Calu3 (cell line): Measurements from ENCODE around the gene COX10. TPM values are rescaled to one million over a fixed set of nuclear protein-coding genes. Genes with fewer than 3 reads are reported as not detected.
"Not testable (repeated sequence)": the region's sequence is repeated elsewhere in the genome, so short reads cannot be mapped to it uniquely, and the experiment has no call there.

ENCODE experiments used
- BruUV-seq: library from RNA; stranded (reverse); fragments of 400-500 nt; replicated peaks from 2 replicates; lab custom pipeline; 2021; lab: Mats Ljungman, UMichigan
- CTCF ChIA-PET: fragments of 300-600 bp; sonication (Branson Sonifier 250); formaldehyde crosslinking; loops from one replicate; lab custom pipeline; 2022; ENCODE audit warnings: antibody characterized with exemption; lab: Charles Lee
- DNase-seq: peaks from one replicate; pipeline ENCODE4 v3.0.0; 2022
- H3K27ac Mint-ChIP-seq: one replicate; pipeline ENCODE4 v1.8.0; 2022; ENCODE audit warnings: mixed read lengths; ENCODE audit not compliant: unreplicated experiment
- H3K27me3 Mint-ChIP-seq: one replicate; pipeline ENCODE4 v1.8.0; 2022; ENCODE audit warnings: mixed read lengths; ENCODE audit not compliant: unreplicated experiment
- H3K36me3 Mint-ChIP-seq: one replicate; pipeline ENCODE4 v1.8.0; 2022; ENCODE audit warnings: mild to moderate bottlenecking, moderate library complexity, mixed read lengths; ENCODE audit not compliant: insufficient read depth, unreplicated experiment
- H3K4me1 Mint-ChIP-seq: one replicate; pipeline ENCODE4 v1.8.0; 2022; ENCODE audit warnings: mild to moderate bottlenecking, low read depth, mixed read lengths; ENCODE audit not compliant: unreplicated experiment
- H3K4me3 Mint-ChIP-seq: one replicate; pipeline ENCODE4 v1.8.0; 2022; ENCODE audit warnings: mild to moderate bottlenecking, low read depth, moderate library complexity, mixed read lengths; ENCODE audit not compliant: unreplicated experiment
- H3K9me3 Mint-ChIP-seq: one replicate; pipeline ENCODE4 v1.8.0; 2022; ENCODE audit warnings: low read depth, mixed read lengths; ENCODE audit not compliant: unreplicated experiment
- intact Hi-C: fragments of 100-400 bp; cut with micrococcal nuclease; formaldehyde crosslinking; loops from one replicate; pipeline ENCODE4 v1.10.0; 2022; ENCODE audit not compliant: unreplicated experiment
- total RNA-seq: library from RNA; stranded (reverse); gene quantifications from 2 replicates; pipeline ENCODE4 v1.2.3, GENCODE V29; 2022

Gene COX10
- total RNA-seq, 1 experiment from 2014 or later = 17.2 TPM

- H3K36me3 Mint-ChIP-seq, CTCF ChIA-PET, H3K27ac Mint-ChIP-seq, H3K9me3 Mint-ChIP-seq, H3K27me3 Mint-ChIP-seq, H3K4me3 Mint-ChIP-seq, DNase-seq, intact Hi-C loops, H3K4me1 Mint-ChIP-seq, BruUV-seq: not testable (repeated sequence)
Observed at GRCh38 chr17:14179951-14180350, 110.6 kb downstream of the COX10 start.

- H3K36me3 Mint-ChIP-seq, H3K4me3 Mint-ChIP-seq, H3K27me3 Mint-ChIP-seq, H3K4me1 Mint-ChIP-seq, BruUV-seq, intact Hi-C loops, H3K9me3 Mint-ChIP-seq, DNase-seq, H3K27ac Mint-ChIP-seq, CTCF ChIA-PET: not testable (repeated sequence)
Observed at GRCh38 chr17:14182084-14182483, 112.8 kb downstream of the COX10 start.

- DNase-seq, BruUV-seq, intact Hi-C loops, H3K9me3 Mint-ChIP-seq, H3K4me3 Mint-ChIP-seq, H3K4me1 Mint-ChIP-seq, CTCF ChIA-PET, H3K27me3 Mint-ChIP-seq, H3K36me3 Mint-ChIP-seq, H3K27ac Mint-ChIP-seq: not testable (repeated sequence)
Observed at GRCh38 chr17:14184536-14184935, 115.2 kb downstream of the COX10 start.

- H3K9me3 Mint-ChIP-seq, H3K27me3 Mint-ChIP-seq, DNase-seq, intact Hi-C loops, H3K4me3 Mint-ChIP-seq, H3K27ac Mint-ChIP-seq, CTCF ChIA-PET, BruUV-seq, H3K36me3 Mint-ChIP-seq, H3K4me1 Mint-ChIP-seq: not testable (repeated sequence)
Observed at GRCh38 chr17:14186443-14186842, 117.1 kb downstream of the COX10 start.

- H3K27me3 Mint-ChIP-seq, CTCF ChIA-PET, DNase-seq, H3K27ac Mint-ChIP-seq, H3K4me1 Mint-ChIP-seq, BruUV-seq, H3K36me3 Mint-ChIP-seq, intact Hi-C loops, H3K9me3 Mint-ChIP-seq, H3K4me3 Mint-ChIP-seq: not testable (repeated sequence)
Observed at GRCh38 chr17:14190774-14191173, 121.5 kb downstream of the COX10 start.

- H3K36me3 Mint-ChIP-seq, H3K27me3 Mint-ChIP-seq, H3K27ac Mint-ChIP-seq, BruUV-seq, intact Hi-C loops, DNase-seq, CTCF ChIA-PET, H3K4me3 Mint-ChIP-seq, H3K9me3 Mint-ChIP-seq, H3K4me1 Mint-ChIP-seq: not testable (repeated sequence)
Observed at GRCh38 chr17:14191469-14191868, 122.2 kb downstream of the COX10 start.

GRCh38 chr17:14192039-14192438, 122.7 kb downstream of the COX10 start:
- H3K27me3 Mint-ChIP-seq, DNase-seq, CTCF ChIA-PET, intact Hi-C loops, H3K36me3 Mint-ChIP-seq, H3K27ac Mint-ChIP-seq, H3K4me1 Mint-ChIP-seq, H3K4me3 Mint-ChIP-seq, BruUV-seq, H3K9me3 Mint-ChIP-seq: not testable (repeated sequence)

- H3K27me3 Mint-ChIP-seq, CTCF ChIA-PET, H3K4me1 Mint-ChIP-seq, H3K36me3 Mint-ChIP-seq, DNase-seq, H3K9me3 Mint-ChIP-seq, H3K4me3 Mint-ChIP-seq, BruUV-seq, H3K27ac Mint-ChIP-seq, intact Hi-C loops: not testable (repeated sequence)
Observed at GRCh38 chr17:14192636-14193344, 123.5 kb downstream of the COX10 start.
